AG04450 (cell line): ENCODE data around the gene ZNF581. TPM values are rescaled to one million over a fixed set of nuclear protein-coding genes. Genes with fewer than 3 reads are reported as not detected.
A peak's percentile ranks its signal among the peaks of the same experiment; 100 is the strongest.

Source experiments
- CTCF ChIA-PET: fragments of 300-600, 350-600 bp; formaldehyde crosslinking; extraction: SDS; loops from one replicate; lab custom pipeline; 2022; ENCODE audit warnings: antibody characterized with exemption, inconsistent platforms; lab: Charles Lee
- POLR2A ChIA-PET: fragments of 350-600 bp; formaldehyde crosslinking; extraction: SDS; loops from one replicate; lab custom pipeline; 2021; ENCODE audit warnings: antibody characterized with exemption, inconsistent platforms; lab: Yijun Ruan, JAX
- DNase-seq: peaks from one replicate; pipeline ENCODE4 v3.0.0-alpha.2; 2011; ENCODE audit warnings: low read depth, low spot score
- H3K27ac ChIP-seq: one replicate; pipeline ENCODE4 v1.5.1; 2012; ENCODE audit warnings: low read depth, low read length, control low read depth
- H3K27me3 ChIP-seq: one replicate; pipeline ENCODE4 v1.6.0; 2012; ENCODE audit warnings: low read length; ENCODE audit not compliant: control insufficient read depth, insufficient read depth
- H3K4me3 ChIP-seq: 2 replicates; pipeline ENCODE4 v1.5.1; 2011; ENCODE audit warnings: mild to moderate bottlenecking, low read depth, low read length, control low read depth
- H3K9me3 ChIP-seq: 2 replicates; pipeline ENCODE4 v1.5.1; 2012; ENCODE audit warnings: low read length; ENCODE audit not compliant: control insufficient read depth, insufficient read depth
- CTCF ChIP-seq: IDR thresholded peaks from 2 replicates; pipeline ENCODE4 v1.5.1; 2011; ENCODE audit warnings: low read depth, low read length, control low read depth, inconsistent platforms
- polyA plus RNA-seq: library from polyadenylated mRNA; depleted of rRNA; stranded (reverse); fragments of >200 nt; gene quantifications from 2 replicates; pipeline ENCODE4 v1.2.3, GENCODE V29; 2011

Gene ZNF581
- polyA plus RNA-seq, 1 experiment, result 19.1 TPM

- CTCF ChIA-PET, result no interaction called here
- TF ChIP-seq CTCF, result no peak
- POLR2A ChIA-PET, result interaction anchor here (2.0 kb wide), 1 partner anchor 20 kb away, joined by 6 read pairs; no protein-coding TSS in a partner anchor
- H3K4me3 ChIP-seq, result peak overlapping the region; percentile 86
- H3K27me3 ChIP-seq, result no peaks in the 10 kb centered on the region
- peak overlapping the region; percentile 21 for H3K27ac ChIP-seq
- no peaks in the 10 kb centered on the region; the same call in 1 of the 2 replicates for H3K9me3 ChIP-seq
- DNase-seq, result no peak
These were observed 31.0 kb downstream of the ZNF581 start for GRCh38 chr19:55674459-55674840.

- CTCF ChIA-PET, result no interaction called here
- POLR2A ChIA-PET, result interaction anchor here (2.0 kb wide), 1 partner anchor 21 kb away, joined by 6 read pairs; no protein-coding TSS in a partner anchor
- DNase-seq, result peak; percentile 91
These were observed 31.6 kb downstream of the ZNF581 start, which contains the start of gene EPN1 for GRCh38 chr19:55674841-55675660. Gene EPN1 (plus strand): TSS chr19:55675226. CDS start chr19:55678628, 3,402 bp downstream.

GRCh38 chr19:55675661-55676354, 32.4 kb downstream of the ZNF581 start:
- H3K27me3 ChIP-seq, result no peaks in the 10 kb centered on the region
- no peaks in the 10 kb centered on the region; the same call in 1 of the 2 replicates for H3K9me3 ChIP-seq
- no peak for TF ChIP-seq CTCF
- H3K4me3 ChIP-seq, result peak overlapping the region; percentile 86
- ChIA-PET POLR2A (no interaction called here), CTCF (interaction anchor here (1.1 kb wide), 1 partner anchor 21 kb away, joined by 3 read pairs; no protein-coding TSS in a partner anchor)
- H3K27ac ChIP-seq, result peak overlapping the region; percentile 31
- DNase-seq, result no peak

More at GRCh38 chr19:55674841-55675660, 31.6 kb downstream of the ZNF581 start, which contains the start of gene EPN1:
- no peaks in the 10 kb centered on the region; the same call in 1 of the 2 replicates for H3K9me3 ChIP-seq
- H3K27ac ChIP-seq, result peak within 1 kb of the TSS; percentile 31
- no peak for TF ChIP-seq CTCF
- peak within 1 kb of the TSS; percentile 86 for H3K4me3 ChIP-seq
- no peaks in the 10 kb centered on the region for H3K27me3 ChIP-seq

- ChIA-PET POLR2A (no interaction called here), CTCF (interaction anchor here (1.1 kb wide), 1 partner anchor 22 kb away, joined by 3 read pairs; no protein-coding TSS in a partner anchor)
- Histone ChIP-seq H3K27ac (no peak overlapping the region), H3K4me3 (peak overlapping the region; percentile 86), H3K9me3 (no peaks in the 10 kb centered on the region; the same call in 1 of the 2 replicates), H3K27me3 (no peaks in the 10 kb centered on the region)
- no peak for DNase-seq
- TF ChIP-seq CTCF, result peak; percentile 5; the same call in 1 of the 2 replicates
These were observed 32.9 kb downstream of the ZNF581 start for GRCh38 chr19:55676383-55676782.
